Measurements from ENCODE around the gene POLR2J.

- TF ChIP-seq NBN (IDR thresholded peaks at IDR 0.05) (no peak), NRF1 (conservative IDR thresholded peaks at IDR 0.05; ENCODE audit: low read depth, low read length) (no peak), POLR2AphosphoS5 (IDR thresholded peaks at IDR 0.05; ENCODE audit: low read length) (no peak), CTCF (IDR thresholded peaks at IDR 0.05 in 2 of 3, conservative IDR thresholded peaks at IDR 0.05 in 1 of 3; ENCODE audit: control insufficient read depth in 2 of 3, extremely low read depth in 1 of 3, insufficient read depth in 1 of 3, low read depth in 3 of 3, low read length in 3 of 3) (no peak), CEBPB (IDR thresholded peaks at IDR 0.05; ENCODE audit: borderline replicate concordance in 1 of 2, low read depth in 2 of 2, low read length in 2 of 2) (no peak), FOXM1 (IDR thresholded peaks at IDR 0.05; ENCODE audit: low read depth, low read length) (no peak), ZZZ3 (IDR thresholded peaks at IDR 0.05; ENCODE audit: control insufficient read depth, insufficient read length, low read depth) (no peak), SMC3 (IDR thresholded peaks at IDR 0.05; ENCODE audit: borderline replicate concordance, low read length) (no peak), SIN3A (IDR thresholded peaks at IDR 0.05; ENCODE audit: low read depth, low read length) (no peak), POLR2AphosphoS2 (IDR thresholded peaks at IDR 0.05; ENCODE audit: low read depth, low read length) (no peak), POLR2A (IDR thresholded peaks at IDR 0.05; ENCODE audit: low read depth, low read length) (no peak; the same call in 1 of the 2 replicates)
- TF ChIP-seq, protein P1, sequence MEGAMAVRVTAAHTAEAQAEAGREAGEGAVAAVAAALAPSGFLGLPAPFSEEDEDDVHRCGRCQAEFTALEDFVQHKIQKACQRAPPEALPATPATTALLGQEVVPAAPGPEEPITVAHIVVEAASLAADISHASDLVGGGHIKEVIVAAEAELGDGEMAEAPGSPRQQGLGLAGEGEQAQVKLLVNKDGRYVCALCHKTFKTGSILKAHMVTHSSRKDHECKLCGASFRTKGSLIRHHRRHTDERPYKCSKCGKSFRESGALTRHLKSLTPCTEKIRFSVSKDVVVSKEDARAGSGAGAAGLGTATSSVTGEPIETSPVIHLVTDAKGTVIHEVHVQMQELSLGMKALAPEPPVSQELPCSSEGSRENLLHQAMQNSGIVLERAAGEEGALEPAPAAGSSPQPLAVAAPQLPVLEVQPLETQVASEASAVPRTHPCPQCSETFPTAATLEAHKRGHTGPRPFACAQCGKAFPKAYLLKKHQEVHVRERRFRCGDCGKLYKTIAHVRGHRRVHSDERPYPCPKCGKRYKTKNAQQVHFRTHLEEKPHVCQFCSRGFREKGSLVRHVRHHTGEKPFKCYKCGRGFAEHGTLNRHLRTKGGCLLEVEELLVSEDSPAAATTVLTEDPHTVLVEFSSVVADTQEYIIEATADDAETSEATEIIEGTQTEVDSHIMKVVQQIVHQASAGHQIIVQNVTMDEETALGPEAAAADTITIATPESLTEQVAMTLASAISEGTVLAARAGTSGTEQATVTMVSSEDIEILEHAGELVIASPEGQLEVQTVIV (IDR thresholded peaks at IDR 0.05; ENCODE audit: borderline replicate concordance, partially characterized antibody): no peak
- TF ChIP-seq, protein P2, sequence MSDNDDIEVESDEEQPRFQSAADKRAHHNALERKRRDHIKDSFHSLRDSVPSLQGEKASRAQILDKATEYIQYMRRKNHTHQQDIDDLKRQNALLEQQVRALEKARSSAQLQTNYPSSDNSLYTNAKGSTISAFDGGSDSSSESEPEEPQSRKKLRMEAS (IDR thresholded peaks at IDR 0.05; ENCODE audit: low read depth, low read length): no peak
Measured at GRCh38 chr7:102446387-102447156, 32.1 kb downstream of the POLR2J start.
